HepG2 (cell line): ENCODE results near the gene BCAS4.

Source experiments
- CTCF ChIP-seq: sonication (generic); formaldehyde crosslinking; IDR thresholded peaks from 2 replicates; pipeline ENCODE4 v1.5.0; 2020; ENCODE audit warnings: mild to moderate bottlenecking, missing genetic modification reagents, moderate library complexity
- FLYWCH1 ChIP-seq: sonication (generic); formaldehyde crosslinking; IDR thresholded peaks from 2 replicates; pipeline ENCODE4 v1.8.1; 2023; ENCODE audit warnings: mild to moderate bottlenecking, missing genetic modification reagents
- HNRNPK ChIP-seq: fragments of 200-400 bp; formaldehyde crosslinking; IDR thresholded peaks from 2 replicates; pipeline ENCODE4 v1.6.1; 2018; ENCODE audit warnings: low read length, low read depth, moderate library complexity, mild to moderate bottlenecking; ENCODE audit not compliant: poor library complexity, severe bottlenecking
- NFATC3 ChIP-seq: sonication (generic); formaldehyde crosslinking; IDR thresholded peaks from 2 replicates; pipeline ENCODE4 v1.5.1; 2020; ENCODE audit warnings: mild to moderate bottlenecking, missing genetic modification reagents
- U2AF2 ChIP-seq: fragments of 200-400 bp; formaldehyde crosslinking; IDR thresholded peaks from 2 replicates; pipeline ENCODE4 v1.6.1; 2017; ENCODE audit warnings: low read depth, mild to moderate bottlenecking, low read length
- TF ChIP-seq, protein P1 (sequence below), 2 experiments: IDR thresholded peaks; 2 replicates each; pipeline ENCODE4 v1.6.1; 2011 to 2012; ENCODE audit warnings: low read length in 2 of 2, borderline replicate concordance in 1 of 2, low read depth in 1 of 2, mild to moderate bottlenecking in 1 of 2, moderate library complexity in 1 of 2
- TF ChIP-seq, protein P2 (sequence below): sonication (generic); formaldehyde crosslinking; IDR thresholded peaks from 2 replicates; pipeline ENCODE4 v1.4.0; 2020; ENCODE audit warnings: low read depth, mild to moderate bottlenecking, missing genetic modification reagents

GRCh38 chr20:50814438-50815161, 19.7 kb downstream of the BCAS4 start:
- TF ChIP-seq CTCF (CRISPR knock-in tag) (no peak), HNRNPK (no peak), FLYWCH1 (CRISPR knock-in tag) (no peak), NFATC3 (CRISPR knock-in tag) (no peak), U2AF2 (no peak)
- TF ChIP-seq, protein P1, sequence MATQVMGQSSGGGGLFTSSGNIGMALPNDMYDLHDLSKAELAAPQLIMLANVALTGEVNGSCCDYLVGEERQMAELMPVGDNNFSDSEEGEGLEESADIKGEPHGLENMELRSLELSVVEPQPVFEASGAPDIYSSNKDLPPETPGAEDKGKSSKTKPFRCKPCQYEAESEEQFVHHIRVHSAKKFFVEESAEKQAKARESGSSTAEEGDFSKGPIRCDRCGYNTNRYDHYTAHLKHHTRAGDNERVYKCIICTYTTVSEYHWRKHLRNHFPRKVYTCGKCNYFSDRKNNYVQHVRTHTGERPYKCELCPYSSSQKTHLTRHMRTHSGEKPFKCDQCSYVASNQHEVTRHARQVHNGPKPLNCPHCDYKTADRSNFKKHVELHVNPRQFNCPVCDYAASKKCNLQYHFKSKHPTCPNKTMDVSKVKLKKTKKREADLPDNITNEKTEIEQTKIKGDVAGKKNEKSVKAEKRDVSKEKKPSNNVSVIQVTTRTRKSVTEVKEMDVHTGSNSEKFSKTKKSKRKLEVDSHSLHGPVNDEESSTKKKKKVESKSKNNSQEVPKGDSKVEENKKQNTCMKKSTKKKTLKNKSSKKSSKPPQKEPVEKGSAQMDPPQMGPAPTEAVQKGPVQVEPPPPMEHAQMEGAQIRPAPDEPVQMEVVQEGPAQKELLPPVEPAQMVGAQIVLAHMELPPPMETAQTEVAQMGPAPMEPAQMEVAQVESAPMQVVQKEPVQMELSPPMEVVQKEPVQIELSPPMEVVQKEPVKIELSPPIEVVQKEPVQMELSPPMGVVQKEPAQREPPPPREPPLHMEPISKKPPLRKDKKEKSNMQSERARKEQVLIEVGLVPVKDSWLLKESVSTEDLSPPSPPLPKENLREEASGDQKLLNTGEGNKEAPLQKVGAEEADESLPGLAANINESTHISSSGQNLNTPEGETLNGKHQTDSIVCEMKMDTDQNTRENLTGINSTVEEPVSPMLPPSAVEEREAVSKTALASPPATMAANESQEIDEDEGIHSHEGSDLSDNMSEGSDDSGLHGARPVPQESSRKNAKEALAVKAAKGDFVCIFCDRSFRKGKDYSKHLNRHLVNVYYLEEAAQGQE (IDR thresholded peaks at IDR 0.05; ENCODE audit: borderline replicate concordance in 1 of 2, low read depth in 1 of 2, low read length in 2 of 2): no peak
- TF ChIP-seq, protein P2, sequence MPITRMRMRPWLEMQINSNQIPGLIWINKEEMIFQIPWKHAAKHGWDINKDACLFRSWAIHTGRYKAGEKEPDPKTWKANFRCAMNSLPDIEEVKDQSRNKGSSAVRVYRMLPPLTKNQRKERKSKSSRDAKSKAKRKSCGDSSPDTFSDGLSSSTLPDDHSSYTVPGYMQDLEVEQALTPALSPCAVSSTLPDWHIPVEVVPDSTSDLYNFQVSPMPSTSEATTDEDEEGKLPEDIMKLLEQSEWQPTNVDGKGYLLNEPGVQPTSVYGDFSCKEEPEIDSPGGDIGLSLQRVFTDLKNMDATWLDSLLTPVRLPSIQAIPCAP (CRISPR knock-in tag): no peak
